Forelimb muscle (tissue), 1 donor: ENCODE results near the gene RARS2. TPM values are rescaled to one million over a fixed set of nuclear protein-coding genes. Genes with fewer than 3 reads are reported as not detected.
"Not testable (repeated sequence)": the region's sequence is repeated elsewhere in the genome, so short reads cannot be mapped to it uniquely, and the experiment has no call there.

Source experiments
- DNase-seq: peaks from one replicate; pipeline ENCODE4 v3.0.0-alpha.2; 2013; ENCODE audit warnings: low read depth
- polyA plus RNA-seq: library from polyadenylated mRNA; unstranded; fragments of 120-200 nt; gene quantifications from one replicate; pipeline ENCODE4 v1.2.1, GENCODE V29; 2013; ENCODE audit not compliant: insufficient read length

Gene RARS2, protein sequence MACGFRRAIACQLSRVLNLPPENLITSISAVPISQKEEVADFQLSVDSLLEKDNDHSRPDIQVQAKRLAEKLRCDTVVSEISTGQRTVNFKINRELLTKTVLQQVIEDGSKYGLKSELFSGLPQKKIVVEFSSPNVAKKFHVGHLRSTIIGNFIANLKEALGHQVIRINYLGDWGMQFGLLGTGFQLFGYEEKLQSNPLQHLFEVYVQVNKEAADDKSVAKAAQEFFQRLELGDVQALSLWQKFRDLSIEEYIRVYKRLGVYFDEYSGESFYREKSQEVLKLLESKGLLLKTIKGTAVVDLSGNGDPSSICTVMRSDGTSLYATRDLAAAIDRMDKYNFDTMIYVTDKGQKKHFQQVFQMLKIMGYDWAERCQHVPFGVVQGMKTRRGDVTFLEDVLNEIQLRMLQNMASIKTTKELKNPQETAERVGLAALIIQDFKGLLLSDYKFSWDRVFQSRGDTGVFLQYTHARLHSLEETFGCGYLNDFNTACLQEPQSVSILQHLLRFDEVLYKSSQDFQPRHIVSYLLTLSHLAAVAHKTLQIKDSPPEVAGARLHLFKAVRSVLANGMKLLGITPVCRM
- 39.9 TPM for polyA plus RNA-seq

DNA sequence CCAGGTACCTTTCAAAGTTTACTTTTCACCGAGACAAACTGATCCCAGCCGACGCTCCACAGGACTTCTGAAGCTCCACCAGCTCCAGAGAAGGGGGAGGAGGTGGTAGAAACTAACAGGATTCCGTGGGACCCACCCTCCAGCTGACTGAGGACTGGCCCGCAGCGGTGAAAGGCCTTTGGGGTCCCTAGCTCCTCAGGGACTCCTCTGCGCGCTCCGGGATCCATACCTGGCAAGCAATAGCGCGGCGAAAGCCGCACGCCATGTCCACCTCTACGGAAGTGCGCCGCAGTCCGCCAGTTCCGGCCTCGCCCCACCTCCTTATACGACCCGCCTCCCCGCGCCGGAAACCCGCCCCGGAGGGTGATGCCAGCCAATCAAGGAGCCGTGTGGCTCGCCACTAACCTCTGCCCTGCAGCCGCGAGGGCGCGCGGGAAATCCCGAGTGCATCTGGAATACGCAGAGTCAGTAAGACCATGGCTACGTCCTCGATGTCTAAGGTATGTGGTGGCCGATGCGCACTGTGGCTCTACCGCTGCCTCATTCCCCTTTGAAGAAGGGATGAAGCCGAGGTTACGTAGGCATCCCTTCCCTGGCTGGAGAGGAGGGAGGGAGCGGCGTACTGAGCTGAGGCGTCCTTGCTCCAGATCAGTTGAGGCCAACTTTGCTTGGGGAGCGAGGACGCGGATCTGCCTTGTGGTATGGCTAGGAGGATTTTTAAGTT, at the start of gene RARS2, which contains the start of gene ORC3:
Gene RARS2 (minus strand): TSS at position 295 of the 724 bp plus-strand sequence. CDS start 30 bp downstream, at position 265.
Gene ORC3 (plus strand): TSS at position 443 of the 724 bp plus-strand sequence. CDS start 34 bp downstream, at position 477.
- DNase-seq = peak; percentile 85

DNA sequence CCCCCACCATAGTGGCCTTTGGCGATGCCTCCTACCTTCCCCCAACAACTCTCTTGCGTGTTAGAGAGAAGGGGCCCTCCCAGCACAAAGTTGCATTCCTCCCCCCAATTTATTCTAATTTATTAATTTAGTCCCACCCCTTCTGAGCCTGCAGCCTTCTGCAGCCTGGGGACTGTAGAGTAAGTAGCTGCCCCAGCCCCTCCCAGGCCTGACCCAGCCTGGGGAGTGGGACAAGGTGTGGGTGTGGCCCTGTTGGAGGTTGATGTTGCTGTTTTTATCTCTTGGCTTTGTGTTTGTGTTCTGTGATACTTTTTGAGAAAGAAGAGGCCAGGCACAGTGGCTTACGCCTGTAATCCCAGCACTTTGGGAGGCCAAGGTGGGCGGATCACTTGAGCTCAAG, 49.6 kb upstream of the RARS2 start:
- no peak for DNase-seq

DNA sequence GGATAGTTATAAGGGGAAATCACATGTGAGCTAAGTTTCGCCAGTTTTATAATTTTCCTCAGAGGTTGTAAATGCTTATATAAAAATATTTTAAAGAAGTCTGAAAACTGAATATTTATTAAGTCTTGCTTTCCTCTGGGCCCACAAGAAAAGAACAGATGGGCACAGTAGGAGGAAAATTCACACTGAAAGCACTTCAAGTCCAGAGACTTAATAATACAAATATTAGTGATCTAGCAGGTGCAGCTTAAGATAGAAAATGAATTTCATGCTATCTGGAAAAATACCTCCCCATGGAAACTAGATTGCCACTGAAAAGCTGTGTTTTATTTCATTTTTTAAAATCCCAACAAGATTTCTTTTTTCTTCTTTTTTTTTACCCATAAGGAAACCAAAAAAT, 47.3 kb upstream of the RARS2 start:
- no peak for DNase-seq

DNA sequence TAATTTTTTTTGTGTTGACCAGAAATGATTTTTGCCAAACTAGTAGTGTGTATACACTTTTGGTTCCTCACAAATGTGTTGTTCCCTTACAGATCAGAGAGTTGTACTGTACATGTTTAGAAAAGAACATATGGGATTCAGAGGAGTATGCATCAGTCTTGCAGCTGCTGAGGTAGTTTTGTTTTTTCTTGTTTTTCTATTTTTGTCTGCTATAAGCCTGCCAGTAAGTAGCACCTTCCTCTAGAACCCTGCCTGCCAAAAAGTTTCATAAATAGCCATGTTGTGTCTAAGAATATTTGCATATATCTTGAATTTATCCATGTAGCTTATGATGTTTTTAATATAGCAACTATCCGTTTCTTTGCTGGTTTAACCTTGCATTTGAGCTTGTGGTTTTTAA, 46.5 kb upstream of the RARS2 start:
- DNase-seq = no peak

DNA sequence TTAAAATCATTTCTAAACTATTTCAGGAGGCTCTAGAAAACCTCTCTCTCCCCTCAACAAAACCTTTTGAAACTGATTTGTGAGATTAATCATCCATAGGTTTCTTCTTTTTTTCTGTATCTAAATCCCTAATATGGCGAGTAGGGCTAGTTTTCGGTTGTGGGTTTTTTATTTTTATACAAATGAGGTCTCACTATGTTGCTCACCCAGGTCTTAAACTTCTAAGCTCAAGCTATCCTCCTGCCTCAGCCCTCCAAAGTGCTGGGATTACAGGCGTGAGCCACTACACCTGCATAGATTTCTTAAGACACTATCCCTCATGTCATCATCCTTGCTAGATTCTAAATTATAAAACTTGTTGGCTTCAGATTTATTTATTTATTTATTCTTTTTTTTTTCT, 44.1 kb upstream of the RARS2 start:
- no peak for DNase-seq

DNA sequence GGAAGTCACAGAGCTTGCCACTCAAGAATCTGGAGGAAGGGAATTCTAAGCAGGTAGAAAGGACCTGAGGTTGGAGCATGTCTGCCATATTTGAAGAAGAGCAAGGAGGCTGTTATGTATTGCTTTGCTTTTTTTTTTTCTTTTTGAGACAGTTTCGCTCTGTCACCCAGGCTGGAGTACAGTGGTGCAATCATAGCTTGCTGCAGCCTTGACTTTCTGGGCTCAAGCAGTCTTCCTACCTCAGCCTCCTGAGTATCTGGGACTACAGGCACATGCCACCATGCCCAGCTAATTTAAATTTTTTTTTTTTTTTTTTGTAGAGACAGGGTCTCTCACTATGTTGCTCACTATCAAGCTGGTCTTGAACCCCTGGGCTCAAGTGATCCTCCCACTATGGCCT, 41.0 kb upstream of the RARS2 start:
- no peak for DNase-seq

DNA sequence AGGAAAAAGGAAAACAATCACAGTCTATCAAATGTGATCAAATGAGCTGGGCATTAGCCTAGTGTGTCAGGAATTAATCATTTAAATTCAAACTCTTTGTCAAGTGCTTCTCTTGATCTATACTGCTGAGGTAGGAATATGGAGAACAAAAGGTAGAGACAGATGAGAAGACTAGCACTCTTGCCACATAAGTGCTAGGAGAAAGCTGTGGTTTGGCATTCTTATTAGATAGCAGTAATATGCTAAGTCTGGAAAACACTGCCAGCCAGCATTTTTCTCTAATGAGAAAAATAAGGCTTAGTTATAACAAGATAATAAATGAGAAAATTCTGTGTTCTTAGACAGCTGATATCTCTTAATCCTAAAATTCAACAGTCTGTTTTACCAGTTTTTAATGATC, 39.1 kb upstream of the RARS2 start:
- DNase-seq = no peak

DNA sequence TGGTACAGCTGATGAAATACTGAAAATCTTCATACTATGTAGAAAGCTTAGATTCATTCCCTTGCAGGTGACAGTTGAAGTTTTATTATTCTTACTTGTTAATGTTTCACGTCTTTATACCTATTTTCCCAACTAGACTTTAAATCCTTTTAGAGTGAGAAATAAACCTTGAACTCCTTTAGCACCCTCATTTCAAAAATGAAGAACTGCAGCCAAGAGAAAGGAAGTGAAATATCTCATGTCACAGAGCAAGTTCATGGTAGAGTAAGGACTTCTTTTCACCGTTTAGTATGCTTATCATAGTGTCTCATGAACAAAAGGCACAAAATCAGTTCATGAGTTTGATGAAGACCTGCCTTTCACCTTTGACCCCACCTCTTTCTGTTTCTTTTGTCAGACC, 38.6 kb upstream of the RARS2 start:
- no peak for DNase-seq

DNA sequence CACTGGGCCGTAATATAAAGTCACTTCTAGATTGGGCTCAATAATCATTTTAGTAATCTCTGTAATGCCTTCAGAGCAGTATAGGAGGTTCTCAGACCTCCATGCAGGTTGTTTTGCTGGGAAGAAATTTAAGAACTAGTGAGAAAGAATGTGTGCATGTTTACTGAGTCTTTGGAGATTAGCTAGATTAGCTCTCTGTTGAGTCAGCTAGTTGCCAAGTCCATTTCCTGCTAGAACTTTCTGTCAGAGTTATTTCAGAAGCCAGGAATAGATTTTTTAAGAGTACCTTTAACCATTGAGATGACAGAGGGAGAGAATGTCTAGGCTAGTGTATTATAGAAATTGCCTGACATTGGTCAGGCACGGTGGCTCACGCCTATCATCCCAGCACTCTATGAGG, 33.5 kb upstream of the RARS2 start:
- no peak for DNase-seq

DNA sequence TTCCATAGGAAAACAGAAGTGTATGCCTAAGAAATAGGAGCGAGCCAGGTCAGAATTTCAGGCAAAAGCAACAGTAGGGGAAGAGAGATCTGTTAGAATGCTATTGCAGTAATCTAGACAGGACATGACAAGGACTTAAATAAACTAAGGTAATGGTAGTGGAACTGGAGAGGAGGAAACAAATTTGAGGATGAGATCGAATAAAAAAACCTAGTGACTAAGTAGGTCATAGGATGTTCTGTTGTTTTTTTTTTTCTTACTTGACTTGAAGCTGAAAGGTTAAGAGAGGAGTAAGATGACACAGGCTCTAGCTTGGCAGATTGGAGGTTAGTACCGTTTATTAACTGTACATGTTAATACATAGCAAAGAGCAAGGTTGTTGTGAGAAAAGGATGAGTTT, 28.7 kb upstream of the RARS2 start:
- DNase-seq = no peak

DNA sequence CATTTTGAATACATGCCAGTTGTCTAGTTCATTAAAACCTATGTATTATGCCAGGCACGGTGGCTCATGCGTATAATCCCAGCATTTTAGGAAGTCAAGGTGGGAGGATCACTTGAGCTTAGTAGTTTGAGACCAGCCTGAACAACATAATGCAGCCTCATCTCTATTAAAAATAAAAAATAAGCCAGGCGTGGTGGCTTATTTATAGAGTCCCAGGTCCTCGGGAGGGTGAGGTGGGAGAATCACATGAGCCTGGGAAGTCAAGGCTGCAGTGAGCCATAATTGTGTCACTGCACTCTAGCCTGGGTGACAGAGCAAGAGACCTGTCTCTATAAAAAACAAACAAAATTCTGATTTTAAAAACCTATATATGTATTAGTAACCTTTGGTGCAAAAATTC, 27.6 kb upstream of the RARS2 start:
- DNase-seq = no peak

DNA sequence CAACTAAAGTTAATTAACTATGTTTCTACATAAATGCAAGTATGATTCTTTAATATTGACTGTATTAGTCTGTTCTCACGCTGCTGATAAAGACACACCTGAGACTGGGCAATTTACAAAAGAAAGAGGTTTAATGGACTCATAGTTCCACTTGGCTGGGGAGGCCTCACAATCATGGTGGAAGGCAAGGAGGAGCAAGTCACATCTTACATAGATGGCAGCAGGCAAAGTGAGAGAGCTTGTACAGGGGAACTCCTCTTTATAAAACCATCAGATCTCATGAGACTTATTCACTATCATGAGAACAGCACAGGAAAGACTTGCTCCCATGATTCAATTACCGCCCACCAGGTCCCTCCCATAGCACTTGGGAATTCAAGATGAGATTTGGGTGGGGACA, 23.2 kb upstream of the RARS2 start:
- not testable (repeated sequence) for DNase-seq

DNA sequence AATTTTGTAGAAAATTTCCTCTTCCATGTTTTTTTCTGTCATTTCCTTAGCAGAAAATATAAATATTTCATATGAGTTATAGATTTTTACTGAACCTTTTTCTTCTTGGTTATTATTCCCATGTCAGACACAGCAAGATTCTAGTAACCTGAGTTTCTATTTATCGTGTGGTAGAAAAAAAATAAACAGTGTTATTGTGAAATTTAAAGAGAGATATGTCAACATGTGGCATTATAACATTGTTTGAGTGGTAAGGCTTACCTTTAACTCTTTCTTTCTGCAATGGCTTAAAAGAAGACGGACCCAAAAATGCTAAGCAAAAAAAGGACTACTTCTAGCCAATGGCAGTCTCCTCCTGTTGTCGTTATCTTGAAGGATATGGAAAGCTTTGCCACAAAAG, 19.0 kb upstream of the RARS2 start:
- DNase-seq = no peak

DNA sequence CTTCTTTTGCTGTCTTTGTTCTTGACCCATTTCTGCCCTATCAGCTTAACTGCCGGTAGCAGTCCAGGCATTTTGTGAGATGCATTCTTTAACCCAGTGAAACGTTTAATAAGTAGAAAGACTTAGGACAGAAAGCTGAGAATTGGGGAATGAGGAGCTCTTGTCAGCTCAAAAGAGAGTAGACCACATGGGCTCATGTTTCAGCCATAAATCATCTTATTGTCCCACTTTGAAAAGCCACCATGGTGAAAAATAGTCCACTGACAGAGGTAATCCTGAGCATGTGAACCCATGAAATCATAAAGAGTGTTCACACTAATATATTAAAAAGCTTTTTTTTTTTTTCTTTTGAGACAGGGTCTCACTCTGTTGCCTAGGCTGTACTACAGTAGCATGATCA, 16.4 kb upstream of the RARS2 start:
- DNase-seq = no peak

DNA sequence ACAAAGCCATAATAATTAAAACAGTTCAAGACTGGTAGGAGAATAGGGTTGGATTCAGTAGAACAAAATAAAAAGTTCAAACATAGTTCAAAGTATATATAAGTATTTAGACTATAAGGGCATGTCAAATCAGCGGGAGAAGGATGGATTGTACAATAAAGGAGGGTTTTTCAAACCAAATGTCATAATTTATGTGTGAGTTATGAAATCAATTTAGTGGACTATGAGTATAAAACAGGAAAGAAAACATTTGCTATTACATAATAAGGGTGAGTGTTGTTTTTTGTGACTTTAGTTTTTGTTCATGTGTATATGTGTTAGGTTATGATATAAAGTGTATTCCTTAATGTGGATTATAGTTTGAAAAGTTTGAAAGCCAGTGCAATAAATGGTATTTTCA, 10.8 kb upstream of the RARS2 start:
- DNase-seq = no peak

DNA sequence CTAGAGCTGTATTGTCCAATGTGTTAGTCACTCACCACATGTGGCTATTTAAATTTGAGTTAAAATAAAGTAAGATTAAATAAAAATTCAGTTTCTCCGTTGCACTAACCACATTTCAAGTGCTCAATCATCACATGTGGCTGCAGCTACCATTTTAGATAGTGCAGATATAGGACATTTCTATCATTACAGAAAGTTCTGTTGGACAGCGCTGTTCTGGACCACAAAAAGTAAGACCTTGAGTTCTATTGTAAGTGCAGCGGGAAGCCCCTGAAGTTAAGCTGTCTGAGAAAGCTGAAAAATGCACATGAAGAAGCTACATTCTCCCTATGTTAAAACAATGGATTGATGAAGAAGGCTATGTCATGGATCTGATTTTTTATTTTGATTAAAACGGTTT, 1.2 kb upstream of the RARS2 start:
- no peak for DNase-seq

DNA sequence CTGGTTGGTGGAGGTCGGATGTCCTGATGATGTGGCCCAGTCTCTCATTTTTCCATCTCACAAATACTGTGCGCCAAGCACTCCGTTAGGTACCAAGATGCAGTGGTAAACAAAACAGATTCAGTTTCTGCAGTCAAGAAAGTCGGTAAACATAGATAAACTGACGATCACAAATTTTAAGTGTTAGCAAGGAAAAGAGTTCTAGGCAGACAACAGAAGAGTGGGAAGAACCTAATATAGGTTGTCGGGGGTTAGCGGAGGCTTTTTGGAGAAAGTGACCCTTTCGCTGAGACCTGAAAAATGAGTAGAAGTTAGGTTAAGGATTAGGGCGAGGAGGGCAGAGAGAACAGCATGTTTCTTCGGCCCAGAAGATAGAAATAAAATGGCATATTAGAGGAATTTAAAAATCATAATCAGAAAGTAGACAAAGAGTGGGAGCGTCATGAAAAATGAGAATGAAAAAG, 662 bp upstream of the RARS2 start:
- DNase-seq = no peak

DNA sequence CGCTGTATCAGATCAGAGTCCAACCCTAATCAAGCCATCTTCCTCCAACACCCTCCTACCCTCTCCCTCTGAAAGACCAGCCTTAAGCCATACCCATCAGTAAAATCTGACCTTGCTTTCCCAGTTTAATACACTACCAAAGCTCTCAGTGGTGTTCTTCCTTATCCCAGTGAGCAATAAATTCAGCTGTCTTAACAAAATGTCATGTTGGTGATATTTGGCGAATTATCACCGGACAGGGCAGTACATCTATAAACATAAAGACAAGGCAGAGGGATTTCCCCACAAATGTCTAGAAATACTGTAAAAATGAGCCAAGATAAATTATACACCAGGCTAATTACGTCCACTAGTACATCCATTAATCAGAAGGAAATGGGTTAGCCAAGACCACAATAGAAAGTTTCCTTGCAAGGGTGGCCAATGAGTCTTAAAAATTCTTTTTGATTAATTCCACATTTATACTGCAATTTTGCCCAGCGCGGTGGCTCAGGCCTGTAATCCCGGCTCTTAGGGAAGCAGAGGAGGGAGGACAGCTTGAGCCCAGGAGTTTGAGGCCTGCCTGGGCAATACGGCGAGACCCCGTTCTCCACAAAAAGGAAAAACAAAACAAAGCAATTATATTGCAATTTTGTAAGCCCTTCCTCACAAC, 905 bp downstream of the RARS2 start:
- no peak for DNase-seq

DNA sequence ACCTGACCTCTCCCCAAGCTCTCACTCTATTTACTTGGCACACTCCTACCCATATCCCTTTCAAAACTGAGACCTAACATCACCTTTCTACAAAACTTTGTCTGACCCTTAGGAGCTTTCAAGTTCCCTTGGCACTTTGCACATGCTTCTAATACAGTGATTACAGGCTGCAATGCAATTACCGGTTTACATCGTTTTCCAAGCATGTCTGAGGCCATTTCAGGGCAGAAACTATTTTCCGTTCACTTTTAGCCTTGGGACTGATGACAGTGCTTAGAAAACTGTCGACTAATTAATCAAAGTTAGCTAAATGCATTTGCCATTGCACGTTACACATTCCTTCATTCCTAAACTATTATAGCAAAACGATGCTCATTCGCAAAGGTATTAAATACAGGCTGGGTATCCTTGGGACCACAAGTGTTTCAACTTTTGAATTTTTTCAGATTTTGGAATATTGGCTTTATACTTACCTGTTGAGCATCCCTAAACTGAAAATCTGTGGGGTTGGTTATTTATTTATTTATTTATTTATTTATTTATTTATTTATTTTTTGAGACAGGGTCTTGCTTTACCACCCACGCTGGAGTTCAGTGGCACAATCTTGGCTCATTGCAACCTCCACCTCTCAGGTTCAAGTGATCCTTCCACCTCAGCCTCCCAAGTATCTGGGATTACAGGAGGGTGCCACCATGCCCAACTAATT, 3.3 kb downstream of the RARS2 start:
- DNase-seq = no peak

DNA sequence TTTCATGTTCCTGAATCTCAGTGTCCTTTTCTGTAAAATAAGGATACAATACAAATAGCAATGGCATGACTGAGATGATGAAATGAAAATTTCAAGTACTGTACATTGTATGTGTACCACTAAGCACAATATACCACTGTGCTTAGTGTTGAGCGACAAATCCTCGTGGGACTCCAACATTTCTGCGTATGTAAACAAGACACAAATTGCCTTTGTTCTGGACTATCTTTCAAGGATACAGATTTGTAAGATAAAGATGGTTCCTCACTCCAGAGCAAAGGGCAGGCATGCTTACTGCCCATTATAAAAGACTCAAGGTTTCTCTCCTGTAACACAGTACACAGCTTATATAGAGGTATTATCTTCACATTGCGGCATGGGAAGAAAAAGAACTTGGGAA, 6.0 kb downstream of the RARS2 start:
- no peak for DNase-seq

DNA sequence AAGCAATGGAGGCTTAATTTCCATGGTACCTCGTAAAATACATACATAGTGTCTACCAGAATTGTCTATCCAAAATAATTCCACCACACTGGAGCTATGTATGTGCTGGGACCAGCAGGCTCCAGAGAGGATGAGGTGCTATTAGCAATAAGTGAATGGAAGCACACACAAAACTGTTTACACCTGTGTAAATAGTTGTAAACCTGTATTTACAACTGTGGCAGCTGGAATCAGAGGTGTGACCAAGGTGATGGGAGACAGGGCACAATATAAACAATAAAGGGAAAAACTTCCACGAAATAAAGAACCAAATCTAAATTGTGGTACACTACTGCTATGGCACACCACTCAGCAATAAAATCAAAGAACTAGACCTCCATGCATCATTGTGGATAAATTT, 14.4 kb downstream of the RARS2 start:
- no peak for DNase-seq
